GM20431 (cell line): ENCODE data around the gene EPB41.
"Not testable (repeated sequence)": the region's sequence is repeated elsewhere in the genome, so short reads cannot be mapped to it uniquely, and the experiment has no call there.

Experiments
- in situ Hi-C: fragments of 300-500 bp; cut with MseI, MboI; formaldehyde crosslinking; loops from one replicate; pipeline ENCODE4 v1.15.0; 2020; ENCODE audit warnings: low sequenced_read_pairs; ENCODE audit not compliant: unreplicated experiment

The EPB41 gene

GRCh38 chr1:28921286-28921869, 7.0 kb downstream of the EPB41 start:
- in situ Hi-C loops: no loop called here

- in situ Hi-C loops: no loop called here
These were observed 11.1 kb downstream of the EPB41 start for GRCh38 chr1:28925350-28925891.

GRCh38 chr1:28926629-28927265, 12.4 kb downstream of the EPB41 start:
- in situ Hi-C loops: no loop called here

- in situ Hi-C loops: no loop called here
These were observed 12.9 kb downstream of the EPB41 start for GRCh38 chr1:28927266-28927647.

GRCh38 chr1:28927648-28928313, 13.4 kb downstream of the EPB41 start:
- in situ Hi-C loops: no loop called here

- in situ Hi-C loops: no loop called here
These were observed 14.1 kb downstream of the EPB41 start for GRCh38 chr1:28928314-28928941.

- in situ Hi-C loops: no loop called here
These were observed 18.9 kb downstream of the EPB41 start for GRCh38 chr1:28933277-28933676.

GRCh38 chr1:28933918-28934317, 19.5 kb downstream of the EPB41 start:
- in situ Hi-C loops: no loop called here

GRCh38 chr1:28934676-28935075, 20.3 kb downstream of the EPB41 start:
- in situ Hi-C loops: no loop called here

GRCh38 chr1:28935293-28935692, 20.9 kb downstream of the EPB41 start:
- in situ Hi-C loops: no loop called here

- in situ Hi-C loops: no loop called here
These were observed 21.7 kb downstream of the EPB41 start for GRCh38 chr1:28936094-28936493.

- in situ Hi-C loops: no loop called here
These were observed 22.2 kb downstream of the EPB41 start for GRCh38 chr1:28936528-28936927.

GRCh38 chr1:28943581-28943980, 29.2 kb downstream of the EPB41 start:
- in situ Hi-C loops: not testable (repeated sequence)

GRCh38 chr1:28950006-28950405, 35.6 kb downstream of the EPB41 start:
- in situ Hi-C loops: no loop called here

GRCh38 chr1:28950449-28950848, 36.1 kb downstream of the EPB41 start:
- in situ Hi-C loops: no loop called here

- in situ Hi-C loops: no loop called here
These were observed 39.9 kb downstream of the EPB41 start for GRCh38 chr1:28954126-28954726.

- in situ Hi-C loops: no loop called here
These were observed 41.7 kb downstream of the EPB41 start for GRCh38 chr1:28956038-28956464.

- in situ Hi-C loops: not testable (repeated sequence)
These were observed 47.9 kb downstream of the EPB41 start for GRCh38 chr1:28962114-28962831.

- in situ Hi-C loops: no loop called here
These were observed 51.0 kb downstream of the EPB41 start for GRCh38 chr1:28965271-28965870.
